H1 (cell line): ENCODE measurements around the gene STK32A. TPM values are rescaled to one million over a fixed set of nuclear protein-coding genes. Genes with fewer than 3 reads are reported as not detected.
A peak's percentile ranks its signal among the peaks of the same experiment; 100 is the strongest.

ENCODE experiments used
- CTCF ChIA-PET: fragments of 300-600 bp; sonication (Branson Sonifier 250); formaldehyde crosslinking; loops from one replicate; lab custom pipeline; 2021; ENCODE audit not compliant: partially characterized antibody; lab: Charles Lee
- POLR2A ChIA-PET: fragments of 300-600 bp; sonication (Branson Sonifier 250); formaldehyde crosslinking; loops from one replicate; lab custom pipeline; 2021; ENCODE audit warnings: inconsistent platforms; ENCODE audit not compliant: partially characterized antibody; lab: Charles Lee
- DNase-seq, 2 experiments: peaks; one replicate each; pipeline versions ENCODE4 v3.0.0 to v3.0.0-alpha.2; 2010 to 2022; ENCODE audit warnings: low spot score in 2 of 2, low read depth in 1 of 2, mixed read lengths in 1 of 2
- FAIRE-seq: peaks from 2 replicates; lab custom pipeline; 2011; peaks lifted over from hg19 to GRCh38; lab: Jason Lieb, UNC
- H2AFZ ChIP-seq: 2 replicates; pipeline ENCODE4 v1.8.1; 2012; ENCODE audit warnings: low read length, inconsistent platforms
- H2AK5ac ChIP-seq: 2 replicates; pipeline ENCODE4 v1.6.1; 2013; ENCODE audit warnings: low read depth, low read length
- H2BK120ac ChIP-seq: replicated peaks from 2 replicates; pipeline ENCODE3; 2013; ENCODE audit warnings: low read depth, low read length, inconsistent platforms
- H2BK12ac ChIP-seq: 2 replicates; pipeline ENCODE4 v1.6.1; 2013; ENCODE audit warnings: low read depth, low read length
- H2BK15ac ChIP-seq: 2 replicates; pipeline ENCODE4 v1.6.1; 2013; ENCODE audit warnings: low read length
- H2BK20ac ChIP-seq: 2 replicates; pipeline ENCODE4 v1.6.1; 2013; ENCODE audit warnings: low read length
- H2BK5ac ChIP-seq: 2 replicates; pipeline ENCODE4 v1.6.1; 2013; ENCODE audit warnings: low read depth, low read length
- H3K14ac ChIP-seq: 2 replicates; pipeline ENCODE4 v1.6.1; 2013; ENCODE audit warnings: inconsistent platforms; ENCODE audit not compliant: insufficient read length
- H3K18ac ChIP-seq: 2 replicates; pipeline ENCODE4 v1.6.1; 2013; ENCODE audit warnings: low read length; ENCODE audit errors: extremely low read depth
- H3K23ac ChIP-seq: 2 replicates; pipeline ENCODE4 v1.6.1; 2013; ENCODE audit warnings: inconsistent platforms; ENCODE audit not compliant: insufficient read length
- H3K23me2 ChIP-seq: 2 replicates; pipeline ENCODE4 v1.6.1; 2013; ENCODE audit warnings: low read depth, low read length
- H3K27ac ChIP-seq: 2 replicates; pipeline ENCODE4 v1.6.1; 2011; ENCODE audit warnings: low read depth, low read length, inconsistent platforms
- H3K27me3 ChIP-seq, 4 experiments: replicated peaks in 1 of 4; 1 replicate in 1 of 4; 2 replicates in 3 of 4; pipeline versions ENCODE4 v1.6.1 to v1.8.1; 2011 to 2013; ENCODE audit warnings: low read length in 3 of 4, mild to moderate bottlenecking in 3 of 4, inconsistent platforms in 2 of 4, mixed read lengths in 2 of 4, moderate library complexity in 1 of 4; ENCODE audit not compliant: control insufficient read depth in 3 of 4, insufficient read depth in 3 of 4; ENCODE audit errors: extremely low read depth in 1 of 4
- H3K36me3 ChIP-seq, 4 experiments: 2 replicates each; pipeline versions ENCODE4 v1.6.1 to v1.8.1; 2011 to 2013; ENCODE audit warnings: mild to moderate bottlenecking in 4 of 4, low read length in 3 of 4, moderate library complexity in 2 of 4, control low read depth in 1 of 4, inconsistent platforms in 1 of 4; ENCODE audit not compliant: insufficient read depth in 4 of 4, control insufficient read depth in 2 of 4
- H3K4ac ChIP-seq: replicated peaks from 2 replicates; pipeline ENCODE3; 2013; ENCODE audit warnings: low read length, low read depth, mixed read lengths, inconsistent platforms; ENCODE audit not compliant: insufficient read length
- H3K4me1 ChIP-seq, 4 experiments: replicated peaks in 1 of 4; 1 replicate in 1 of 4; 2 replicates in 3 of 4; pipeline versions ENCODE4 v1.6.1 to v1.8.1; 2011 to 2013; ENCODE audit warnings: low read length in 3 of 4, inconsistent platforms in 2 of 4, mixed read lengths in 1 of 4; ENCODE audit not compliant: insufficient read depth in 4 of 4, control insufficient read depth in 3 of 4
- H3K4me2 ChIP-seq, 2 experiments: 2 replicates each; pipeline versions ENCODE4 v1.6.1 to v1.8.1; 2011 to 2013; ENCODE audit warnings: low read depth in 2 of 2, low read length in 2 of 2, control low read depth in 1 of 2, inconsistent platforms in 1 of 2, mild to moderate bottlenecking in 1 of 2; ENCODE audit not compliant: insufficient read depth in 1 of 2
- H3K4me3 ChIP-seq, 4 experiments: fragments of 200-600, 300-600 bp in 1 of 4; sonication (generic), shearing (Covaris generic), sonication (Bioruptor Twin) in 1 of 4; 2 replicates each; pipeline versions ENCODE4 v1.5.1 to v1.8.1; 2011 to 2016; ENCODE audit warnings: low read length in 4 of 4, low read depth in 3 of 4, control low read depth in 2 of 4, inconsistent platforms in 2 of 4, mild to moderate bottlenecking in 2 of 4, mixed read lengths in 1 of 4, moderate library complexity in 1 of 4; ENCODE audit not compliant: insufficient read depth in 2 of 4; ENCODE audit errors: extremely low read depth in 1 of 4
- H3K56ac ChIP-seq: replicated peaks from 2 replicates; pipeline ENCODE3; 2013; ENCODE audit warnings: low read depth, mild to moderate bottlenecking, mixed read lengths, low read length, inconsistent platforms; ENCODE audit not compliant: insufficient read length
- H3K79me1 ChIP-seq: 2 replicates; pipeline ENCODE4 v1.6.1; 2013; ENCODE audit warnings: low read depth, low read length, control low read depth
- H3K79me2 ChIP-seq, 2 experiments: 2 replicates each; pipeline versions ENCODE4 v1.6.1 to v1.8.1; 2012 to 2013; ENCODE audit warnings: low read length in 2 of 2, mild to moderate bottlenecking in 2 of 2, inconsistent platforms in 1 of 2; ENCODE audit not compliant: insufficient read depth in 2 of 2, control insufficient read depth in 1 of 2
- H3K9ac ChIP-seq, 4 experiments: replicated peaks in 1 of 4; 1 replicate in 1 of 4; 2 replicates in 3 of 4; pipeline versions ENCODE4 v1.6.1 to v1.8.1; 2011 to 2013; ENCODE audit warnings: low read depth in 3 of 4, low read length in 3 of 4, control low read depth in 2 of 4, mild to moderate bottlenecking in 2 of 4, moderate library complexity in 2 of 4, inconsistent platforms in 1 of 4; ENCODE audit errors: extremely low read depth in 1 of 4
- H3K9me3 ChIP-seq, 2 experiments: 2 replicates each; pipeline versions ENCODE4 v1.6.1 to v1.8.1; 2012 to 2013; ENCODE audit warnings: mild to moderate bottlenecking in 2 of 2, moderate library complexity in 2 of 2, control low read depth in 1 of 2, inconsistent platforms in 1 of 2, low read depth in 1 of 2, low read length in 1 of 2, mixed read lengths in 1 of 2; ENCODE audit not compliant: insufficient read depth in 2 of 2
- H4K20me1 ChIP-seq, 2 experiments: replicated peaks in 1 of 2; 2 replicates each; pipeline versions ENCODE3 to v1.8.1; 2011 to 2013; ENCODE audit warnings: inconsistent platforms in 2 of 2, low read length in 2 of 2, mild to moderate bottlenecking in 1 of 2; ENCODE audit not compliant: insufficient read depth in 2 of 2, control insufficient read depth in 1 of 2
- H4K5ac ChIP-seq: 2 replicates; pipeline ENCODE4 v1.6.1; 2013; ENCODE audit warnings: low read length, low read depth, mixed read lengths, inconsistent platforms; ENCODE audit not compliant: insufficient read length
- H4K8ac ChIP-seq: 2 replicates; pipeline ENCODE4 v1.8.0; 2013; ENCODE audit warnings: mild to moderate bottlenecking, moderate library complexity, low read length, inconsistent platforms; ENCODE audit not compliant: insufficient read depth; ENCODE audit errors: extremely low read depth
- H4K91ac ChIP-seq: replicated peaks from 2 replicates; pipeline ENCODE3; 2013; ENCODE audit warnings: low read length, mixed read lengths, inconsistent platforms; ENCODE audit not compliant: insufficient read length
- BRCA1 ChIP-seq: IDR thresholded peaks from 2 replicates; pipeline ENCODE4 v1.6.1; 2012; ENCODE audit warnings: low read depth, low read length, improper control_type of control experiment
- CREB1 ChIP-seq: IDR thresholded peaks from 2 replicates; pipeline ENCODE4 v1.6.1; 2012; ENCODE audit warnings: inconsistent platforms
- POLR2A ChIP-seq, 2 experiments: IDR thresholded peaks; 1 replicate in 1 of 2; 2 replicates in 1 of 2; pipeline ENCODE4 v1.6.1; 2011; ENCODE audit warnings: low read depth in 2 of 2, low read length in 2 of 2, mild to moderate bottlenecking in 2 of 2; ENCODE audit errors: control extremely low read depth in 1 of 2
- RFX5 ChIP-seq: IDR thresholded peaks from 2 replicates; pipeline ENCODE4 v1.6.1; 2011; ENCODE audit warnings: low read depth, low read length, improper control_type of control experiment, borderline replicate concordance
- SIN3A ChIP-seq, 2 experiments: IDR thresholded peaks in 1 of 2; conservative IDR thresholded peaks in 1 of 2; 2 replicates each; pipeline ENCODE4 v1.6.1; 2011 to 2012; ENCODE audit warnings: low read length in 2 of 2, improper control_type of control experiment in 1 of 2, low read depth in 1 of 2, mild to moderate bottlenecking in 1 of 2
- SP2 ChIP-seq: IDR thresholded peaks from 2 replicates; pipeline ENCODE4 v1.6.1; 2012; ENCODE audit warnings: mild to moderate bottlenecking, low read length, inconsistent platforms
- SRF ChIP-seq: IDR thresholded peaks from 2 replicates; pipeline ENCODE4 v1.6.1; 2011; ENCODE audit warnings: mild to moderate bottlenecking, low read depth, low read length, moderate library complexity
- TAF7 ChIP-seq: optimal IDR thresholded peaks from 2 replicates; pipeline ENCODE3; 2011; ENCODE audit warnings: low read depth, mild to moderate bottlenecking, inconsistent platforms, low read length, moderate library complexity, borderline replicate concordance
- WGBS, 2 experiments: shearing (Covaris generic) in 1 of 2; methylation state at CpG; one replicate each; pipeline versions ENCODE4 v1.1.6 to v1.1.7; 2013 to 2015; ENCODE audit warnings: low lambda C conversion rate in 2 of 2, mixed read lengths in 2 of 2, inconsistent platforms in 1 of 2, low coverage in 1 of 2, missing lambda C conversion rate in 1 of 2; ENCODE audit not compliant: insufficient replicate concordance in 2 of 2, insufficient coverage in 1 of 2, insufficient read length in 1 of 2; ENCODE audit errors: extremely low coverage in 1 of 2, missing lambda C conversion rate in 1 of 2; 5-methylcytosine and 5-hydroxymethylcytosine counted together
- polyA plus RNA-seq, 7 experiments: library from polyadenylated mRNA; depleted of rRNA in 3 of 7; stranded (reverse) in 5 of 7; unstranded in 2 of 7; fragments of >200 nt in 5 of 7; fragments of 200-250 nt in 2 of 7; gene quantifications; 1 replicate in 5 of 7; 2 replicates in 1 of 7; 4 replicates in 1 of 7; pipeline versions ENCODE4 v1.2.1 to v1.2.3, GENCODE V29; 2011 to 2013; ENCODE audit warnings: missing spikeins in 2 of 7, mixed read lengths in 2 of 7
- total RNA-seq: library from RNA; stranded (reverse); fragmentation: NEBNext Ultra II Directional; extraction: Animal tissue kit (Norgen Biotek cat#: 25700); gene quantifications from 2 replicates; pipeline ENCODE4 v1.2.1, GENCODE V29; 2021
- TF ChIP-seq, protein P1 (sequence below), 3 experiments: IDR thresholded peaks; 1 replicate in 2 of 3; 2 replicates in 1 of 3; pipeline versions ENCODE4 v1.5.1 to v1.6.1; 2011; ENCODE audit warnings: low read length in 3 of 3, mild to moderate bottlenecking in 3 of 3, inconsistent platforms in 2 of 3, low read depth in 1 of 3, moderate library complexity in 1 of 3; ENCODE audit not compliant: insufficient read depth in 1 of 3; ENCODE audit errors: control extremely low read depth in 1 of 3
- TF ChIP-seq, protein P2 (sequence below): IDR thresholded peaks from 2 replicates; pipeline ENCODE4 v1.6.1; 2012; ENCODE audit warnings: low read length, inconsistent platforms

Gene STK32A
- total and polyA plus RNA-seq, 2 of the 8 experiments (the other 6 are each of a cell fraction or from before 2014, with no cell fraction given): 1.3 to 2.5 TPM

DNA sequence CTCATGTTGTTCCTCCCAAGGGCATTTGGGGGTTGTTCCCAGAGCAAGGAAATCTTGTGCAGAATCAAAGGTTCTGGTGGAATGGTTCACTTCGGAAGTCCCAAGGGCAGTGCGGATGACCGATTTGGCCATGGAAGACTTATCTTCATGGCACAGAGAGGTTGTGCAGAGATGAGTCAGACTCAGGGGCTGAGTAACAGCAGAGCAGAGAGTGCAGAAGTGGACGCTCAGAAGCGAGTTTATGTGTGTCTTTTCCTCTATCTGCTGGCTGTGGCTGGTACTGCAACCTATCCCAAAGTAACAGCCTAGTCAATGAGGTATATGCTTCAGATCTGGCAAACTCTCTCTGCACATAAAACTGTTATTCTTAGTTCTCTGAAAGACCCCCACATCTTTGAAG is 157.0 kb downstream of the STK32A start:
- Histone ChIP-seq H2AFZ (no peak overlapping the region), H2BK120ac (no peak overlapping the region), H2BK15ac (no peak overlapping the region), H3K4ac (no peak overlapping the region), H4K8ac (no peak overlapping the region), H3K14ac (no peak overlapping the region), H2BK20ac (no peak overlapping the region), H4K5ac (no peak overlapping the region), H2BK5ac (no peak overlapping the region), H3K9me3 (no peaks in the 10 kb centered on the region), H3K56ac (no peak overlapping the region), H3K36me3 (peaks cover 26 to 67% (median 51%) of the 10 kb centered on the region in 4 experiments; a peak in 7 of 8 replicates), H2AK5ac (no peak overlapping the region), H4K91ac (no peak overlapping the region), H3K27ac (no peak overlapping the region), H3K79me2 (no peaks in the 10 kb centered on the region), H3K18ac (no peak overlapping the region), H3K4me3 (no peak overlapping the region), H3K23me2 (no peaks in the 10 kb centered on the region; the same call in 1 of the 2 replicates), H3K9ac (no peak overlapping the region), H3K4me1 (peaks cover 4 to 10% (median 8%) of the 10 kb centered on the region in 4 experiments; a peak in 5 of 7 replicates), H3K23ac (no peak overlapping the region), H4K20me1 (peaks cover 4 to 6% of the 10 kb centered on the region in 2 experiments), H2BK12ac (no peak overlapping the region), H3K4me2 (no peak overlapping the region), H3K79me1 (no peaks in the 10 kb centered on the region; the same call in 1 of the 2 replicates), H3K27me3 (no peaks in the 10 kb centered on the region; a peak in 1 of 7 replicates)
- ChIA-PET POLR2A (no interaction called here), CTCF (interaction anchor here (0.6 to 5.1 kb wide), 50 partner anchors 9 to 876 kb away, joined by 3 to 29 read pairs (median 4); partner anchors contain the start of genes GPR151 and STK32A)
- DNase-seq: no peak
- FAIRE-seq: peak; percentile 55
- WGBS, 2 experiments: 94% methylated on average over 5 of the region's 5 CpGs; no CpG with 5 or more reads in 1 of the 2 experiments
- TF ChIP-seq BRCA1: no peak
- TF ChIP-seq, protein P1, sequence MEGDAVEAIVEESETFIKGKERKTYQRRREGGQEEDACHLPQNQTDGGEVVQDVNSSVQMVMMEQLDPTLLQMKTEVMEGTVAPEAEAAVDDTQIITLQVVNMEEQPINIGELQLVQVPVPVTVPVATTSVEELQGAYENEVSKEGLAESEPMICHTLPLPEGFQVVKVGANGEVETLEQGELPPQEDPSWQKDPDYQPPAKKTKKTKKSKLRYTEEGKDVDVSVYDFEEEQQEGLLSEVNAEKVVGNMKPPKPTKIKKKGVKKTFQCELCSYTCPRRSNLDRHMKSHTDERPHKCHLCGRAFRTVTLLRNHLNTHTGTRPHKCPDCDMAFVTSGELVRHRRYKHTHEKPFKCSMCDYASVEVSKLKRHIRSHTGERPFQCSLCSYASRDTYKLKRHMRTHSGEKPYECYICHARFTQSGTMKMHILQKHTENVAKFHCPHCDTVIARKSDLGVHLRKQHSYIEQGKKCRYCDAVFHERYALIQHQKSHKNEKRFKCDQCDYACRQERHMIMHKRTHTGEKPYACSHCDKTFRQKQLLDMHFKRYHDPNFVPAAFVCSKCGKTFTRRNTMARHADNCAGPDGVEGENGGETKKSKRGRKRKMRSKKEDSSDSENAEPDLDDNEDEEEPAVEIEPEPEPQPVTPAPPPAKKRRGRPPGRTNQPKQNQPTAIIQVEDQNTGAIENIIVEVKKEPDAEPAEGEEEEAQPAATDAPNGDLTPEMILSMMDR (IDR thresholded peaks at IDR 0.05; ENCODE audit: control extremely low read depth in 1 of 3, insufficient read depth in 1 of 3, low read depth in 1 of 3, low read length in 3 of 3): peak; percentile 2 to 67 (median 16); a peak in 3 of 4 replicates
- TF ChIP-seq SIN3A (conservative IDR thresholded peaks at IDR 0.05 in 1 of 2, IDR thresholded peaks at IDR 0.05 in 1 of 2; ENCODE audit: low read depth in 1 of 2, low read length in 2 of 2): no peak
- no peak for TF ChIP-seq TAF7
- TF ChIP-seq SP2: no peak
- no peak for TF ChIP-seq SRF
- no peak for TF ChIP-seq CREB1
- TF ChIP-seq POLR2A (IDR thresholded peaks at IDR 0.05; ENCODE audit: control extremely low read depth in 1 of 2, low read depth in 2 of 2, low read length in 2 of 2): peak in 1 of 2 experiments; percentile 45; a peak in 1 of 3 replicates
- TF ChIP-seq RFX5: no peak
- TF ChIP-seq, protein P2, sequence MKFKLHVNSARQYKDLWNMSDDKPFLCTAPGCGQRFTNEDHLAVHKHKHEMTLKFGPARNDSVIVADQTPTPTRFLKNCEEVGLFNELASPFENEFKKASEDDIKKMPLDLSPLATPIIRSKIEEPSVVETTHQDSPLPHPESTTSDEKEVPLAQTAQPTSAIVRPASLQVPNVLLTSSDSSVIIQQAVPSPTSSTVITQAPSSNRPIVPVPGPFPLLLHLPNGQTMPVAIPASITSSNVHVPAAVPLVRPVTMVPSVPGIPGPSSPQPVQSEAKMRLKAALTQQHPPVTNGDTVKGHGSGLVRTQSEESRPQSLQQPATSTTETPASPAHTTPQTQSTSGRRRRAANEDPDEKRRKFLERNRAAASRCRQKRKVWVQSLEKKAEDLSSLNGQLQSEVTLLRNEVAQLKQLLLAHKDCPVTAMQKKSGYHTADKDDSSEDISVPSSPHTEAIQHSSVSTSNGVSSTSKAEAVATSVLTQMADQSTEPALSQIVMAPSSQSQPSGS: no peak
